MM.1S (cell line): ENCODE data around the gene SLC10A3.
"Not testable (repeated sequence)": the region's sequence is repeated elsewhere in the genome, so short reads cannot be mapped to it uniquely, and the experiment has no call there.

ENCODE experiments used
- DNase-seq: peaks from one replicate; pipeline ENCODE4 v3.0.0-alpha.2; 2015
- H2AFZ ChIP-seq: fragments of 300-600 bp; sonication (generic); 2 replicates; pipeline ENCODE4 v1.6.0; 2016; ENCODE audit warnings: antibody characterized with exemption, low read length
- H3F3A ChIP-seq: fragments of 300-600 bp; sonication (generic); 2 replicates; pipeline ENCODE4 v1.6.1; 2016; ENCODE audit warnings: mild to moderate bottlenecking, antibody characterized with exemption, low read length, moderate library complexity, mixed read lengths; ENCODE audit not compliant: insufficient read depth
- H3K27ac ChIP-seq: fragments of 300-600 bp; sonication (generic); 2 replicates; pipeline ENCODE4 v1.5.1; 2016; ENCODE audit warnings: mild to moderate bottlenecking, low read length
- H3K27me3 ChIP-seq: fragments of 300-600 bp; sonication (generic); replicated peaks from 2 replicates; pipeline ENCODE4 v1.6.0; 2016; ENCODE audit warnings: low read length; ENCODE audit not compliant: insufficient read depth
- H3K36me3 ChIP-seq: fragments of 300-600 bp; sonication (generic); replicated peaks from 2 replicates; pipeline ENCODE4 v1.6.1; 2016; ENCODE audit warnings: mild to moderate bottlenecking, low read length, mixed read lengths; ENCODE audit not compliant: insufficient read depth
- H3K4me1 ChIP-seq: fragments of 300-600 bp; sonication (generic); 2 replicates; pipeline ENCODE4 v1.6.1; 2016; ENCODE audit warnings: low read length, mixed read lengths
- H3K4me2 ChIP-seq: fragments of 300-600 bp; sonication (generic); 2 replicates; pipeline ENCODE4 v1.6.0; 2016; ENCODE audit warnings: low read depth, low read length
- H3K4me3 ChIP-seq: fragments of 300-600 bp; sonication (generic); 2 replicates; pipeline ENCODE4 v1.5.1; 2016; ENCODE audit warnings: low read length, mixed read lengths
- H3K79me2 ChIP-seq: fragments of 300-600 bp; sonication (generic); 2 replicates; pipeline ENCODE4 v1.6.1; 2016; ENCODE audit warnings: mixed run types, low read length, mixed read lengths
- H3K9ac ChIP-seq: fragments of 300-600 bp; sonication (generic); 2 replicates; pipeline ENCODE4 v1.6.1; 2016; ENCODE audit warnings: low read length, mixed read lengths
- H3K9me2 ChIP-seq: fragments of 300-600 bp; sonication (generic); replicated peaks from 2 replicates; pipeline ENCODE4 v1.6.1; 2016; ENCODE audit warnings: mild to moderate bottlenecking, low read length, mixed read lengths; ENCODE audit not compliant: insufficient read depth
- H3K9me3 ChIP-seq: fragments of 300-600 bp; sonication (generic); replicated peaks from 2 replicates; pipeline ENCODE4 v1.6.1; 2016; ENCODE audit warnings: mild to moderate bottlenecking, low read length, mixed read lengths; ENCODE audit not compliant: insufficient read depth
- H4K20me1 ChIP-seq: fragments of 300-600 bp; sonication (generic); 2 replicates; pipeline ENCODE4 v1.6.1; 2016; ENCODE audit warnings: mild to moderate bottlenecking, low read length, moderate library complexity, mixed read lengths; ENCODE audit not compliant: insufficient read depth
- EZH2 ChIP-seq: fragments of 300-600 bp; sonication (generic); optimal IDR thresholded peaks from 2 replicates; pipeline ENCODE3; 2017; ENCODE audit warnings: low read depth, mild to moderate bottlenecking, antibody characterized with exemption, low read length, mixed read lengths
- EZH2phosphoT487 ChIP-seq: fragments of 300-600 bp; sonication (generic); IDR thresholded peaks from 2 replicates; pipeline ENCODE4 v1.6.1; 2018; ENCODE audit warnings: antibody characterized with exemption, low read length
- TF ChIP-seq, protein P1 (sequence below): fragments of 300-600 bp; sonication (generic); IDR thresholded peaks from 2 replicates; pipeline ENCODE4 v1.5.1; 2016; ENCODE audit warnings: antibody characterized with exemption, low read length, mixed read lengths

The SLC10A3 gene

DNA sequence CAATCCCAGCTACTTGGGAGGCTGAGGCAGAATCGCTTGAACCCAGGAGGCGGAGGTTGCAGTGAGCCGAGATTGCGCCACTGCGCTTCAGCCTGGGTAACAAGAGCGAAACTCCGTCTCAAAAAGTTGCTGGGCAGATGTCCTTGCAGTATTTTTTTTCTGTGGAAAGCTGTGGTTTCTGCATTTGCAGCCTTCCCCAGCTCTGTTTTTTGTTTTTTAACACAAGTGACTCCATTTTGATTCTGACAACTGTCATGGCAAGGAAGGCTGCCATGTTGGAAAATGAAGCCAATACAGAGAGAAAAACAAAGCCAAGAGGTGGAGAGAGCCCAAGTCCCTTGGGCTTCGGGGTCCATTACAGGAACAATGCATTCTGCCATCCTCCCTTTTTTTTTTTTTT is 11.7 kb upstream of the SLC10A3 start:
- Histone ChIP-seq H4K20me1 (no peaks in the 10 kb centered on the region), H3K9ac (no peak overlapping the region), H3F3A (no peaks in the 10 kb centered on the region), H3K9me2 (no peaks in the 10 kb centered on the region), H2AFZ (no peak overlapping the region), H3K27ac (no peak overlapping the region), H3K79me2 (no peaks in the 10 kb centered on the region), H3K36me3 (no peaks in the 10 kb centered on the region), H3K27me3 (no peaks in the 10 kb centered on the region), H3K4me1 (no peaks in the 10 kb centered on the region), H3K9me3 (no peaks in the 10 kb centered on the region), H3K4me2 (no peak overlapping the region), H3K4me3 (no peak overlapping the region)
- TF ChIP-seq EZH2 (no peak), EZH2phosphoT487 (no peak)
- TF ChIP-seq, protein P1, sequence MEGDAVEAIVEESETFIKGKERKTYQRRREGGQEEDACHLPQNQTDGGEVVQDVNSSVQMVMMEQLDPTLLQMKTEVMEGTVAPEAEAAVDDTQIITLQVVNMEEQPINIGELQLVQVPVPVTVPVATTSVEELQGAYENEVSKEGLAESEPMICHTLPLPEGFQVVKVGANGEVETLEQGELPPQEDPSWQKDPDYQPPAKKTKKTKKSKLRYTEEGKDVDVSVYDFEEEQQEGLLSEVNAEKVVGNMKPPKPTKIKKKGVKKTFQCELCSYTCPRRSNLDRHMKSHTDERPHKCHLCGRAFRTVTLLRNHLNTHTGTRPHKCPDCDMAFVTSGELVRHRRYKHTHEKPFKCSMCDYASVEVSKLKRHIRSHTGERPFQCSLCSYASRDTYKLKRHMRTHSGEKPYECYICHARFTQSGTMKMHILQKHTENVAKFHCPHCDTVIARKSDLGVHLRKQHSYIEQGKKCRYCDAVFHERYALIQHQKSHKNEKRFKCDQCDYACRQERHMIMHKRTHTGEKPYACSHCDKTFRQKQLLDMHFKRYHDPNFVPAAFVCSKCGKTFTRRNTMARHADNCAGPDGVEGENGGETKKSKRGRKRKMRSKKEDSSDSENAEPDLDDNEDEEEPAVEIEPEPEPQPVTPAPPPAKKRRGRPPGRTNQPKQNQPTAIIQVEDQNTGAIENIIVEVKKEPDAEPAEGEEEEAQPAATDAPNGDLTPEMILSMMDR: no peak
- no peak for DNase-seq

DNA sequence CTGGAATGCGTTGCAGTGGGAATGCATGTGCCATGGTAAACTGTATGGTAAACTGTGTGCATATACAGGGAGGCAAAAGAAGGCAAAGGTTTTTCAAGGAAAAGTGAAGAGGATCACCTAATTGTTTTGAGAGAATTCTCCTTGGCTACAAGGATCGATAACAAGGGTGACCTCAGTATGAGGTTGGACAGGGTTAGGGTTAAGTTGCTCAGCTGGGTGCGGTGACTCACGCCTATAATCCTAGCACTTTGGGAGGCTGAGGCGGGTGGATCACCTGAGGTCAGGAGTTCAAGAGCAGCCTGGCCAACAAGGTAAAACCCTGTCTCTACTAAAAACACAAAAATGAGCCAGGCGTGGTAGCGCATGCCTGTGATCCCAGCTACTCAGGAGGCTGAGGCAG is 11.0 kb upstream of the SLC10A3 start:
- not testable (repeated sequence) for H3K36me3 ChIP-seq, H3F3A ChIP-seq, H3K79me2 ChIP-seq, H3K9me2 ChIP-seq, H3K4me2 ChIP-seq, DNase-seq, H3K4me1 ChIP-seq, H3K9me3 ChIP-seq, H3K9ac ChIP-seq, H3K27ac ChIP-seq, H3K27me3 ChIP-seq, H3K4me3 ChIP-seq, H2AFZ ChIP-seq, H4K20me1 ChIP-seq

DNA sequence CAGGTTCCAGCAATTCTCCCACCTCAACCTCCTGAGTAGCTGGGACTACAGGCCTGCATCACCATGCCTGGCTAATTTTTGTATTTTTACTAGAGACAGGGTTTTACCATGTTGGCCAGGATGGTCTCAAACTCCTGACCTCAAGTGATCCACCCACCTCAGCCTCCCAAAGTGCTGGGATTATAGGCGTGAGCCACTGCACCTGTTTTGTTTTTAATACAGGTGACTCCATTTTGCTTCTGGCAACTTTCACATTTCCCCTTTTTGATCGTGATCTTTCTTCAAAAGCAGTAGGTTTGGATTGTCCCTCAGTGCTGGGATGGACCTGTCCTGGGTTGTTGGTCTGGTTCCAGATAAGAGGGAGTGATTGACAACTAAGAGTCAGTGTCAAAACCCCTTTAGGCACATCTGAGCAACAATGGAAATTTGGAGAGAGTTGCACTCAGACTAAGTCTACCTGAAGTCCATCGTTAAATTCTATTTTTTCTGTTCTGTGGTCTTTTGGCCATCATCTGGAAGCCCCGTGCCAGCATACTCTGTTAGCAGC is 6.2 kb upstream of the SLC10A3 start:
- H3K27me3 ChIP-seq, H3K4me3 ChIP-seq, H4K20me1 ChIP-seq, H3K27ac ChIP-seq, H3K4me1 ChIP-seq, H3K4me2 ChIP-seq, H3F3A ChIP-seq, DNase-seq, H3K36me3 ChIP-seq, H3K79me2 ChIP-seq, H3K9ac ChIP-seq, H2AFZ ChIP-seq, H3K9me3 ChIP-seq, H3K9me2 ChIP-seq: not testable (repeated sequence)

DNA sequence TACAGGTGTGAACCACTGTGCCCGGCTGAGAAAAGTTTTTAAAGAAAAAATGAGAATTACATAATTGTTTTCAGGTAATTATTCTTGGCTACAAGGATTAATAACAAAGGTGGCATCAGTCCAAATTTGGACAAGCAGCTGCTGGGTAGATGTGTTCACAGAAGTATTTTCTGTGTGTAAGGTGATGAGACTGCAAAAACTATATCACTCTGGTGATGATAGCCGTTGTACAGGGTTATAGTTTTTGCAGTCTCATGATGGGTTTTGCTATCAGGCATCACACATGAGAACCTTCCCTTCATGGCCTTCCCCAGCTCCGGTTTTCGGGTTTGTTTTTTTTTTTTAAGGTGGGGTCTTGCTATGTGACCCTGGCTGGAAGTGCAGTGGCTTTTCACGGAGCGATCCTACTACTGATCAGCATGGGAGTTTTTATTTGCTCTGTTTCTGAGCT is 5.1 kb upstream of the SLC10A3 start:
- no peak for DNase-seq
- no peaks in the 10 kb centered on the region for H3K4me1 ChIP-seq
- no peak overlapping the region for H3K9ac ChIP-seq
- TF ChIP-seq, protein P1: no peak
- TF ChIP-seq EZH2 (no peak), EZH2phosphoT487 (no peak)
- H3F3A ChIP-seq: peaks cover 3% of the 10 kb centered on the region
- no peaks in the 10 kb centered on the region for H3K36me3 ChIP-seq
- no peaks in the 10 kb centered on the region for H3K9me3 ChIP-seq
- H2AFZ ChIP-seq: no peak overlapping the region
- H3K79me2 ChIP-seq: no peaks in the 10 kb centered on the region
- H4K20me1 ChIP-seq: no peaks in the 10 kb centered on the region
- no peaks in the 10 kb centered on the region for H3K9me2 ChIP-seq
- H3K27ac ChIP-seq: no peak overlapping the region
- no peak overlapping the region for H3K4me2 ChIP-seq
- no peak overlapping the region for H3K4me3 ChIP-seq
- H3K27me3 ChIP-seq: no peaks in the 10 kb centered on the region
